GM12892 (cell line): ENCODE results near the gene FHAD1.
A peak's percentile ranks its signal among the peaks of the same experiment; 100 is the strongest.

Experiments used
- DNase-seq: peaks from one replicate; pipeline ENCODE4 v3.0.0; 2011; ENCODE audit not compliant: insufficient read length
- FAIRE-seq: peaks from 2 replicates; lab custom pipeline; 2011; peaks lifted over from hg19 to GRCh38; lab: Jason Lieb, UNC
- POLR2A ChIP-seq: IDR thresholded peaks from 2 replicates; pipeline ENCODE4 v1.6.1; 2011; ENCODE audit warnings: low read depth, low read length, control low read depth
- POLR2AphosphoS5 ChIP-seq: IDR thresholded peaks from 2 replicates; pipeline ENCODE4 v1.6.1; 2011; ENCODE audit warnings: low read depth, low read length, control low read depth
- TAF1 ChIP-seq: IDR thresholded peaks from 2 replicates; pipeline ENCODE4 v1.6.1; 2011; ENCODE audit warnings: low read depth, mild to moderate bottlenecking, control low read depth, low read length, borderline replicate concordance

FHAD1 gene

GRCh38 chr1:15351310-15351709 lies 104.3 kb downstream of the FHAD1 start:
- no peak for FAIRE-seq
- no peak for DNase-seq
- TF ChIP-seq TAF1 (no peak), POLR2AphosphoS5 (no peak), POLR2A (no peak)

DNA sequence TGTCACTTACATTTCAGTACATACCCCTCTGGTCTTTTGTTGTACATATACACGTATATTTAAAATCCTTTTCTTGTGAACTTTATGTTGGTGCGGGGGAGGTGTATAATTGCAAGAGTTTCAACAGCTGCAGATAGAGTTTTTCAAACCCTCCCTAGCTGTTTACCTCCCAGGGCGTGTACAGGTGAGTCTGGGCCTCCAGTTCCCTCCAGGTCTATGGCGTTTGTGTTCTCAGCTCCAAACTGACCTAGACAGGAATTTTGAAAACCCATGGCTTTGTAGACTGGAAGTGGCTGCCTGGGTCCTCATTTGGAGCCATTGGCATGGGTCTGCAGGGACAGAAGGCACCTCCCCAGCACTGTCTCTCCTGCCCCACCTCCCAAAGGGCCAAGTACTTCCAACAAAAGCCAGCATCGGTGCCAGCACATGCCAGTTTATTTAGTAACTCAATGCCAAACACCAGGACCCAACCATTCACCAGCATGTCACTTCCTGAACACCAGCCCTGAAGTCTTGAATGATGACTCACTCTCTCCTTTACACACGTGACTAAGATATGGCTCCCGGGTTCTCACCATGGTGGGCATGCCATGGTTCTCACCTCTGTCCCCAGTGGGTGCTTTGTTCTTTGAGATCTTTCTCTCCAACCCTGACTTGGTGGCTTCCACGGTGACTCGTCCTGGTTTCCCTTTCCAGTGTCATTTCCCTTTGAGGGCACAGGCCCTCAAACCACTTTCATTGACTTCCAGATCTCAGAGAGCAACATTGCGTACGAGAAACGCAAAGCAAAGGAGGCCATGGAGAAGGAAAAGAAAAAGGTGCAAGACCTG lies 105.3 kb downstream of the FHAD1 start:
- FAIRE-seq (no peak), DNase-seq (no peak)
- no peak for TF ChIP-seq TAF1
- no peak for TF ChIP-seq POLR2A
- TF ChIP-seq POLR2AphosphoS5 = no peak

GRCh38 chr1:15353839-15354579 lies 107.0 kb downstream of the FHAD1 start:
- FAIRE-seq (no peak), DNase-seq (no peak)

GRCh38 chr1:15354580-15354965 lies 107.5 kb downstream of the FHAD1 start:
- no peak for FAIRE-seq
- DNase-seq = no peak
- TF ChIP-seq TAF1 (no peak), POLR2AphosphoS5 (no peak), POLR2A (no peak)

More at GRCh38 chr1:15353839-15354579, 107.0 kb downstream of the FHAD1 start:
- TF ChIP-seq POLR2AphosphoS5 = no peak
- no peak for TF ChIP-seq TAF1
- TF ChIP-seq POLR2A = no peak

- FAIRE-seq = peak; percentile 21
- DNase-seq = no peak
- TF ChIP-seq TAF1 (no peak), POLR2A (no peak), POLR2AphosphoS5 (no peak)
These were observed 109.1 kb downstream of the FHAD1 start for GRCh38 chr1:15355968-15356625.

GRCh38 chr1:15357612-15358207 lies 110.7 kb downstream of the FHAD1 start:
- DNase-seq = no peak
- TF ChIP-seq TAF1 = no peak
- no peak for TF ChIP-seq POLR2AphosphoS5
- TF ChIP-seq POLR2A = no peak
- no peak for FAIRE-seq

DNA sequence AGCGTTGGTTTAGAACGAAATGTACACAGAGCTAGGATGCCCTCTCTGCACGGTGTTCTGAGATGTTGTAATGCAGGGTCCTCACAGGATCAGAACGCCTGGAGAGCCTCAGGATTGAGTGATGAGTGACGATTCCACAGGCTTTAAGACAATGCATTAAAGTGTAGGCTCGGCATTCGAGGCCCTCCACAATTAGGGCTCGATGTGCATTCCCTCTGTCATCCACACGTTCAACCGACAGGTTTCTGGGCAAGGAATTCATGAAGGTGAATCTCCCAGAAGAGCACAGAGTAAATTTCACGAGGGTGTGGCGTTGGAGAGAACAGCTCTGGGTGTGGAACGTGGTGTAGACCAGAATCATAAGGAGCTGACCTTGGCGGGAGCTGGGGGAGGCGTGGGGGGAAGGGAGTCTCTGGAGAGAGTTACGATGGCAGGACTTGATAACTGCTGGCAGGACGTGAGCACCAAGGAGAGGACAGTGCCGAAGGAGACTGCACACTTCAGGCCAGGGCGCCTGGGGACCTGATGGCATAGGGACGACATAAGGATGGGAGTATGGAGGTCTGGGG lies 111.6 kb downstream of the FHAD1 start:
- no peak for FAIRE-seq
- DNase-seq = no peak
- no peak for TF ChIP-seq POLR2A
- no peak for TF ChIP-seq POLR2AphosphoS5
- TF ChIP-seq TAF1 = no peak

DNA sequence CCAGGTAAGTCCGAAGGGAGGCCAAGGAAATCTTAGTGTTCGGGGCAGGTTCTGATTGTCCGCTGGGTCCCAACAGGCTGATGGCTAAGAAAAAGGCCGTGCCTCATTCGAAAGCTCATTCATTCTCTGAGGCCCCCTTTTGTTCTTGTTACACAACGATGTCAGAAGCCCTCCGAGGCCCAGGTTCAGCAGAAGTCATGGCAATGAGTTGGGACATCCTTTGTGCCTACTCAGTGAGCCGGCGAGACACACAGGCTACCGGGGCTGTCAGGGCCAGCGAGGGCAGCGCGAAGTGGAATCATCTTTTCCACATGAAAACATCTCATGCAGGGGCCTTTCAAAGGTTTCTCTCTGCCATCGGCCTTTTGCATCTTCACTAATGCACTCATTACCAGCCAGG lies 113.7 kb downstream of the FHAD1 start:
- TF ChIP-seq POLR2A (no peak), TAF1 (no peak), POLR2AphosphoS5 (no peak)
- FAIRE-seq = no peak
- DNase-seq = no peak

DNA sequence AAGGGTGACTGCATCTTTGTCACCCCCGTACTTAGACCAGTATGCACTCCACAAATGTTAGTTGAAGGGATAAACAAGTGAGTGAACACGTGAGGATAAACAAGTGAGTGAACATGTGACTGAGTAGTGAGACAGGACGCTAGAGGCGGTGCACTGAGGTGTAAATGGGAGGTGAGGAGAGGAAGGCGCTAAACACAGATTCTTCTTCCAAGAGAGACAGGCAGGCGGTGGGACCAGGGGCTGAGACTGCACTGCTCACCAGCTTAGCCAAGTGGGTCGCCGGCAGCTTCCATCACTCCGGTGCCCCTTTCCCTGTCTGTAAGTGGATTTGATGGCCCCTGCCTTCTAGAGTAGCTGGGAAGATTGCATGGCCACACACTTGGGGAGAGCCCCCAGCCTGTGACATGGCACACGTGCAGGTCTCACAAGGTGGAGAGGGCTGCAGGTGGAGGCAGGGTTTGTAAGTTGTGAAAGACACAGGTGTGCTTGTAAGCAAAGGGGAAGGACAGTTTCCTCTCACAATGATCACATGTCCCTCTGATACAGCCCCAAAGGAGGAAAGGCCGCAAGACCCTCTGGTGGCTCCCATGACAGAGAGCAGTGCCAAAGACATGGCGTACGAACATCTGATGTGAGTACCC lies 115.2 kb downstream of the FHAD1 start:
- DNase-seq = no peak
- no peak for FAIRE-seq
- TF ChIP-seq POLR2AphosphoS5 = no peak
- no peak for TF ChIP-seq POLR2A
- no peak for TF ChIP-seq TAF1

- DNase-seq (no peak), FAIRE-seq (no peak)
- no peak for TF ChIP-seq POLR2AphosphoS5
- TF ChIP-seq TAF1 = no peak
- no peak for TF ChIP-seq POLR2A
These were observed 115.7 kb downstream of the FHAD1 start for GRCh38 chr1:15362737-15363128.

- FAIRE-seq (no peak), DNase-seq (no peak)
- no peak for TF ChIP-seq POLR2A
- no peak for TF ChIP-seq POLR2AphosphoS5
- no peak for TF ChIP-seq TAF1
These were observed 117.7 kb downstream of the FHAD1 start for GRCh38 chr1:15364740-15365139.
